ENCODE results near the gene SYT9. TPM values are rescaled to one million over a fixed set of nuclear protein-coding genes. Genes with fewer than 3 reads are reported as not detected.

The SYT9 gene
- polyA plus RNA-seq, 3 donors = 4.5 to 5.7 (median 5.6) TPM

- no peak for DNase-seq (ENCODE audit: low read depth in 3 of 3, low spot score in 2 of 3)
Observed at GRCh38 chr11:7457211-7457610, 205.5 kb downstream of the SYT9 start.

- no peak for DNase-seq (ENCODE audit: low read depth in 3 of 3, low spot score in 2 of 3)
Observed at GRCh38 chr11:7462706-7463105, 211.0 kb downstream of the SYT9 start.

GRCh38 chr11:7467652-7468051 is 215.9 kb downstream of the SYT9 start:
- DNase-seq (ENCODE audit: low read depth in 3 of 3, low spot score in 2 of 3) = no peak

- no peak for DNase-seq (ENCODE audit: low read depth in 3 of 3, low spot score in 2 of 3)
Observed at GRCh38 chr11:7469351-7469865, 217.7 kb downstream of the SYT9 start.

GRCh38 chr11:7471071-7471470 is 219.4 kb downstream of the SYT9 start:
- no peak for DNase-seq (ENCODE audit: low read depth in 3 of 3, low spot score in 2 of 3)

- DNase-seq (ENCODE audit: low read depth in 3 of 3, low spot score in 2 of 3) = no peak
Observed at GRCh38 chr11:7473717-7474116, 222.0 kb downstream of the SYT9 start.

GRCh38 chr11:7480113-7480512 is 228.4 kb downstream of the SYT9 start:
- DNase-seq (ENCODE audit: low read depth in 3 of 3, low spot score in 2 of 3) = no peak

GRCh38 chr11:7484131-7484530 is 232.4 kb downstream of the SYT9 start:
- DNase-seq (ENCODE audit: low read depth in 3 of 3, low spot score in 2 of 3) = no peak

GRCh38 chr11:7484645-7485044 is 232.9 kb downstream of the SYT9 start:
- no peak for DNase-seq (ENCODE audit: low read depth in 3 of 3, low spot score in 2 of 3)

- DNase-seq (ENCODE audit: low read depth in 3 of 3, low spot score in 2 of 3) = peak; percentile 39 to 54 (median 45)
Observed at GRCh38 chr11:7485186-7486097, 233.7 kb downstream of the SYT9 start, which contains the start of gene OLFML1. Gene OLFML1, plus strand, starts transcription at chr11:7485506. Its CDS starts 370 bp downstream, at chr11:7485876.

- no peak for DNase-seq (ENCODE audit: low read depth in 3 of 3, low spot score in 2 of 3)
Observed at GRCh38 chr11:7486098-7486780, 234.5 kb downstream of the SYT9 start.

- no peak for DNase-seq (ENCODE audit: low read depth in 3 of 3, low spot score in 2 of 3)
Observed at GRCh38 chr11:7486781-7487140, 235.1 kb downstream of the SYT9 start.

- DNase-seq (ENCODE audit: low read depth in 3 of 3, low spot score in 2 of 3) = no peak
Observed at GRCh38 chr11:7487360-7487759, 235.7 kb downstream of the SYT9 start.

GRCh38 chr11:7488681-7489080 is 237.0 kb downstream of the SYT9 start:
- no peak for DNase-seq (ENCODE audit: low read depth in 3 of 3, low spot score in 2 of 3)

- DNase-seq (ENCODE audit: low read depth in 3 of 3, low spot score in 2 of 3) = no peak
Observed at GRCh38 chr11:7489376-7489775, 237.7 kb downstream of the SYT9 start.

- DNase-seq (ENCODE audit: low read depth in 3 of 3, low spot score in 2 of 3) = no peak
Observed at GRCh38 chr11:7490054-7490453, 238.3 kb downstream of the SYT9 start.

- no peak for DNase-seq (ENCODE audit: low read depth in 3 of 3, low spot score in 2 of 3)
Observed at GRCh38 chr11:7490535-7490934, 238.8 kb downstream of the SYT9 start.

- no peak for DNase-seq (ENCODE audit: low read depth in 3 of 3, low spot score in 2 of 3)
Observed at GRCh38 chr11:7492253-7492652, 240.5 kb downstream of the SYT9 start.

GRCh38 chr11:7493670-7494069 is 242.0 kb downstream of the SYT9 start:
- no peak for DNase-seq (ENCODE audit: low read depth in 3 of 3, low spot score in 2 of 3)

- no peak for DNase-seq (ENCODE audit: low read depth in 3 of 3, low spot score in 2 of 3)
Observed at GRCh38 chr11:7494086-7494745, 242.5 kb downstream of the SYT9 start.

- no peak for DNase-seq (ENCODE audit: low read depth in 3 of 3, low spot score in 2 of 3)
Observed at GRCh38 chr11:7495882-7496551, 244.3 kb downstream of the SYT9 start.

All from right renal cortex interstitium (tissue), 3 donors.